ENCODE data around the gene CEP170. TPM values are rescaled to one million over a fixed set of nuclear protein-coding genes. Genes with fewer than 3 reads are reported as not detected.

CEP170 gene
- total RNA-seq, 1 donor from 2014 or later: 201 TPM

- DNase-seq (ENCODE audit: low read depth, low spot score): peak; percentile 68
These were observed 13.0 kb upstream of the CEP170 start for GRCh38 chr1:243267914-243268653.

DNA sequence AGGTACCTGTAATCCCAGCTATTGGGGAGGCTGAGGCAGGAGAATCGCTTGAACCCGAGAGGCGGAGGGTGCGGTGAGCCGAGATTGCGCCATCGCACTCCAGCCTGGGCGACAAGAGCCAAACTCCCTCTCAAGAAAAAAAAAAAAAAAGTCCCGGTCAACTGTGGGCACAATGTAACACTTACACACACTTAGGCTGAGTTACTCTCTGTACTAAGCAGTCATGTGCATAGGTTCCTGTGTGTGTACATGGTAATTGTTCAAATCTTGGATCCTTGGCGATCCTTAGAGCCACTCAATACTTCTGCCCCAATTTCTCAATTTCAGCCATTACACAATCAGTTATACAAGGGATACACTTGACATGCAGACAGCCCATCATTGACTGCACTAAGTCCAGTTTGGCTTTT lies 12.4 kb upstream of the CEP170 start:
- no peak for DNase-seq (ENCODE audit: low read depth, low spot score)

- DNase-seq (ENCODE audit: low read depth, low spot score): no peak
These were observed 11.2 kb upstream of the CEP170 start for GRCh38 chr1:243266231-243266630.

DNA sequence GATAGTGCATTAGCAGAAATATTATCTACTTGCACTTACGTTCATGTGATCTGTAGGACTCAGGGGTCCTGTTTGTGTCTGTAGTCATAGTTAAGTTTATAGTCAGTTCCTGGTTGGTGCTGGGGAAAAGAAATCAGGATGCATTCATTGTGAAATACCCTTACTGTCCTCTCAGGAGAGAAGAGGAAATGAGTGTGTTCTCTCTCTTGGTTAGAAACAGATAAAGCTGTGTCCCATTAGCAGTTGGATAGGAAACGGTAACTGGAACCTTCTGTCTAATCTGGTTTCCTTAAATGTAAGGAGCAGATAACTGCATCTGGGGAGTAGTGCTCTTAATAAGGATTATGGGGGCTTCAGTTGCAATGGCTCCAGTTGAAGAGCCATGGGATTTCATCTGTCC lies 9.6 kb upstream of the CEP170 start:
- peak; percentile 79 for DNase-seq (ENCODE audit: low read depth, low spot score)

GRCh38 chr1:243261390-243261789 lies 6.3 kb upstream of the CEP170 start:
- DNase-seq (ENCODE audit: low read depth, low spot score): no peak

- no peak for DNase-seq (ENCODE audit: low read depth, low spot score)
These were observed 5.3 kb upstream of the CEP170 start for GRCh38 chr1:243260221-243260880.

DNA sequence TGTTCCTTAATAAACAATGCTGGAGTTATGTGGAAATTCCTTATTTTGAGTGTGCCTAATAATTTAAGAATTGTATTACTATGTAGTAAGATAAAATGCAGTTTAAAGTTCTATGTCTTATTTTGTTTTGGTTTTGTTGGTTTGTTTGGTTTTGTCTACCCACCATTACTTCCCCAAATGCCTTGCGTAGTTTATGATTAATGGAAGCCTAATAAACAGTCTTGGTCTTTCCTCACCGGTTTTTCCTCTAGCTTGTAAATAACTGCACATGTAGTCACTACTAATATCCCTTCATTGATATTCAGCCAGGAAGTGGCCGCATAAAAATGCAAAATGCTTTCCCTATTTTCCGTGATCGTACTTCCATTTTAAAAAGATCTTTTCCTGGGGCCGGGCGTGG lies 3.6 kb upstream of the CEP170 start:
- DNase-seq (ENCODE audit: low read depth, low spot score): no peak

- no peak for DNase-seq (ENCODE audit: low read depth, low spot score)
These were observed 2.1 kb upstream of the CEP170 start for GRCh38 chr1:243257189-243257588.

DNA sequence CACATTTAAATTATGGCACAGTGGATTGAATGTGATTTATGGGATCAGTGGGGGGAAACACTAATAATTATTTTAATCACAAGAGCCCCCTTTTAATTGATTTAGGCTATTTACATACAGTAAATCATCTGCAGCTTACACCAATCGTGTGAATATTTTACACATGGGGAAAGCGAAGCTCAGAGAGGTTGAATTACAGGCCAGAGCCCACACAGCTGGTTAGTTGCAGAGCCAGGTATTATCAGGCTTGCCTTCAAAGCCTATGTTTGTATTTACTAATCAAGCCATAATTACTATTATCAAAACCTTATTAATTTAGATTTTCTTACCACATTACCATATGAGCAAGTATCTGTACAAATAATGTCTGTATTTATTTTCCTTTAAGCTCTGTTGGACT lies 1.5 kb upstream of the CEP170 start:
- no peak for DNase-seq (ENCODE audit: low read depth, low spot score)

DNA sequence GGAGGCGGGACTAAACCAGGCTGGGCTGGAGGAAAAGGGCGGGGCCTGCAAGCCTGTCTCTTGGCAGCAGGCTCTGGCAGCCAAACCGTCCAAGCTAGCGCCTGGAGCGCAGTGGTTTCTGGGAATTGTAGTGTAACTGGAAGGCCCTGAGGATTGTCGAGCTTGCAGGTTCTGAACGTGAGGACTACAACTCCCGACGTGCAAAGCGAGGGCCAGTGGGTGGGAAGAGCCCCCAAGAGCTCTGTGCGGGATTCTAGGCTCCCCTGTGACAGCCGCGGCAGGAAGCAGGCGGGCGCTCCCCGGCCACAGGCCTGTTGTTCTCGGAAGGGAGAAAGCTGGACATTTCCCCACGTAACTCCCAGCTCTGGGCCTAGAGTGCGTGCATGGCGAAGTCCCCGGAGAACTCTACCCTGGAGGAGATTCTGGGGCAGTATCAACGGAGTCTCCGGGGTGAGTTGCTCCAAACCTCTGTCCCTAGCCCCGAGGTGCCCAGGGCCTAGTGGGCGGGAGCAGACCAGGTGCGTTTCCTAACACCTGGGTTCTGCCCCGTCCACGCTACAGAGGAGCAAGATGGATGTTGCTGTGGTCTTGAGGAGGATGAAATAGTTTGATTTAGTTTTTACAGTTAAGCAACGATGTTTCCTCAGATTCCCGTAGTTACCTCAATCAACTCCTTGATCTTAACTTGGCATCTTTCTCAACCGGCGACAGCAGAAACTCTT lies 871 bp upstream of the CEP170 start, which contains the start of gene SDCCAG8:
Gene SDCCAG8 (plus strand): TSS at position 251 of the 722 bp plus-strand sequence. CDS start 133 bp downstream, at position 384.
- DNase-seq (ENCODE audit: low read depth, low spot score): peak; percentile 100

DNA sequence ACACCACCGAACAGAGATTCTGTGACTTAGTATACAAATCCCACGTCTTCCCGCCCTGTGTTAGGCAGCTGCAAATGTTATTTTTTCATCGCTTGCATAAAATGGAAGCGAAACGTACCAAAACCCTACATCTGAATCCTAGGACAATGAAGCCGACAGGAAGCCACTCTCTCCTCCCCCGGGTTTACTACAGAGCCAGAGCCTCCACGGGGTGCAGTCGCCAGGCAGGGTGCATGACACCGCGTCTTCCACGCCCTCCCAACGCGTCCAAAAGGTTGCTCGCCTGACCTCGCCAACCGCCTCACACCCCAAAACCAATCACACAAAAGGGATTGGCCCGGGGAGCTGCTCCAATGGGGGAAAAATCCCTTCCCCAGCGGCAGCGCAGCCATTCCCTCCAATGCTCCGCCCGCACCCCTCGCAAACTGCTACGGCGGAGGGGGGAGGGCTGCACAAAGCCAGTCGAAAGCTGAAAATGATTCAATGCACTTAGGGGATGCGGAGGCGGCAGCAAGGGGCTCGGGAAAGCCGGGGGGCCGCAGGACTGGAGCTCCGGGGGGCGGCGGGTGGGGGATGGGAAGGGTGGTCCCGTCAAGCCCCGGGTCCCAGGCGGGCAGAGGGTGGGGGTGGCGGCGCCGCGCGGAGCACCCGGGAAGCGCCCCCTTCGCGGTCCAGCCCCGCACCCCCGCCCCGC lies 701 bp downstream of the CEP170 start:
- no peak for DNase-seq (ENCODE audit: low read depth, low spot score)

- DNase-seq (ENCODE audit: low read depth, low spot score): no peak
These were observed 1.2 kb downstream of the CEP170 start for GRCh38 chr1:243253926-243254232.

DNA sequence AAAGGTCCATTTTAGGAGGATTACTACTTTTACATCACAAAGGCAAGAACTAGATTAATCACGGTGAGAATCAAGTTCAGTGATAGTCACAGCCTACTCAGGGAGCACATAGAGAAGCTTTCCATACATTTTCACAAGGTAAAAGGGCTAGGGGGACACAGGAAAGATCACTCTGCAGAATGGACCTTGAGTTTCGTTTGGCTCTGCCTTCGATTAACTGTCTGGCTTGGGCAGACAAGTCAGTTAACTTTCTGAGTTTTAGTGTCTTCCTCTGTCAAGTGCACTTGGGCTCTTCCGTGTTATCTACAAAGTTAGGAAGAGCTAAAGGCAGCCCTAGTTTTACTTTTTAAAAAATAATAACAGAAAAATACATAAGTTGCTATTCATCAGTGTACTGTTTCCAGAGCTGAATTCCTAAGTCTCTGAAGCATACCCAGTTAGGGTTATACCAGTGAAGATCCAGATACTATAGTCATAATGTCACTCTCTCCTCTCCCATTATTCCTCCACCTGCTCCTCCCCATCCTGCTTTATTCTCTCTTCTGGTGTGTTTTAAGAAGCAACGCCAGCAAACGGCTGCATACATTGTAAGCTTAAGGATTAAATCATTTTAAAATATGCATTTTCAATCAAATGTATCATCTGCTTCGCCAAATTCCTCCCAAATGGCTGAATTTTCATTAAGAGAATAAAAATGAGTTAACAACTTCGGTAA lies 1.7 kb downstream of the CEP170 start:
- no peak for DNase-seq (ENCODE audit: low read depth, low spot score)

GRCh38 chr1:243251539-243251938 lies 3.5 kb downstream of the CEP170 start:
- no peak for DNase-seq (ENCODE audit: low read depth, low spot score)

DNA sequence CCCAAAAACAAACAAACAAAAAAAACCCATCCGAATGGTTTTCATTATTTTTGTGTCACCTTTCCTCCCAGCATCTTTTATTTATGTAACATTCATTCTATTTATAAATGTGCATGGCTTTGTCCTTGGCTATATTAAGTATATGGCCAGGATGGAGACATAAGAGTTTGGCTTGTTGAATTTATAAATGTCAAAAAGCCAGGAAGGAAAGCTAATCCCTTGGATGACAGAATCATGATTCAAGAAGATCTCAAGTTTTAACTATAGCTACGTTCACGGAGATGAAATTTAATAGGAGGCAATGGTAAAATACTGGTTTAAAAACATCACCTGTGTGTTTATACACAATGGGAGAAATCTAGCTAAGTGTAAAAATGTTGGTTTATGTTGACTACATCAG lies 5.0 kb downstream of the CEP170 start:
- DNase-seq (ENCODE audit: low read depth, low spot score): no peak

DNA sequence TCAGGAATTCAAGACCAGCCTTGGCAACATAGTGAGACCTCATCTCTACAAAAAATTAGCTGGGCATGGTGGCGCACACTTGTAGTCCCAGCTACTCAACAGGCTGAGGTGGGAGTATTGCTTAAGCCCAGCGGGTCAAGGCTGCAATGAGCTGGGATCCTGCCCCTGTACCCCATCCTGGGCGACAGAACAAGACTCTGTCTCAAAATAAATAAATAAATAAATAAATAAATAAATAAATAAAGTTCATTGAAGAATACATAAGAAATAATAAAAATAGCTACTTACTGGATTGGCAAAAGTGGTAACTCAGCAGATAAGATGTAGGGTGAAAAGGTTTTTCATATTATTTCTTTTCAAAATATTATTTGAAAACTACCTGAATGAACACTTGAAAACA lies 5.9 kb downstream of the CEP170 start:
- DNase-seq (ENCODE audit: low read depth, low spot score): no peak

- no peak for DNase-seq (ENCODE audit: low read depth, low spot score)
These were observed 7.2 kb downstream of the CEP170 start for GRCh38 chr1:243247901-243248300.

DNA sequence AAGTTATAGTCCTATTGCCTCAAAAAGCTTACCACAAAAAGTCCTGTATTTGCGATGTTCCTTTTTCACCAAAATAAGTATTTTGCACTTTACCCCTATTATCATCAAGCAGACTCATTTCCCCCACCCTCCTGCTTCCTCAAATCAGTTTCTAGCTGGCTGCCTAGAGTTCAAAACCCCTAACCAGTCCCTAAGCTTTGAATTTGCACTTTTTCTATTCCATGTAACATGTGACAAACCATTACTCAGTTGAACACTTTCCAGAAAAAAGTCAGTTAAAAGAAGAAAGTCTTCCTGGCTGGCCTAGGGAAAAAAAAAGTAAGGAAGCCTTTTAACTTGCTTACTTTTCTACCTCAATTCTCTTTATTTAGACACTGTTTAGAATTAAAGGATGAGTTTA lies 8.2 kb downstream of the CEP170 start:
- no peak for DNase-seq (ENCODE audit: low read depth, low spot score)

- DNase-seq (ENCODE audit: low read depth, low spot score): no peak
These were observed 10.6 kb downstream of the CEP170 start for GRCh38 chr1:243244432-243244841.

GRCh38 chr1:243236604-243237252 lies 18.4 kb downstream of the CEP170 start:
- no peak for DNase-seq (ENCODE audit: low read depth, low spot score)
